PC-9 (cell line): ENCODE results near the gene GUCA1C. TPM values are rescaled to one million over a fixed set of nuclear protein-coding genes. Genes with fewer than 3 reads are reported as not detected.
A peak's percentile ranks its signal among the peaks of the same experiment; 100 is the strongest.

Experiments
- BruUV-seq: library from RNA; stranded (reverse); fragments of 400-500 nt; replicated peaks from 2 replicates; lab custom pipeline; 2021; lab: Mats Ljungman, UMichigan
- CTCF ChIA-PET: fragments of 300-600 bp; sonication (Branson Sonifier 250); formaldehyde crosslinking; loops from one replicate; lab custom pipeline; 2022; ENCODE audit warnings: antibody characterized with exemption; lab: Charles Lee
- POLR2A ChIA-PET: fragments of 300-600 bp; sonication (Branson Sonifier 250); formaldehyde crosslinking; loops from one replicate; lab custom pipeline; 2022; ENCODE audit warnings: antibody characterized with exemption; ENCODE audit not compliant: unreplicated experiment; lab: Charles Lee
- DNase-seq, 2 experiments: peaks; one replicate each; pipeline versions ENCODE4 v3.0.0 to v3.0.0-alpha.2; 2015 to 2022; ENCODE audit warnings: mixed read lengths in 1 of 2
- H2AFZ ChIP-seq: fragments of 200-600 bp; sonication (generic); 2 replicates; pipeline ENCODE4 v1.8.1; 2017; ENCODE audit warnings: antibody characterized with exemption
- H3F3A ChIP-seq: fragments of 200-600 bp; sonication (generic); 2 replicates; pipeline ENCODE4 v1.8.1; 2017; ENCODE audit warnings: antibody characterized with exemption, mild to moderate bottlenecking, low read depth; ENCODE audit not compliant: insufficient read depth
- H3K27ac ChIP-seq: fragments of 200-600 bp; sonication (generic); 2 replicates; pipeline ENCODE4 v1.6.1; 2016; ENCODE audit warnings: mixed run types
- H3K27me3 ChIP-seq: fragments of 200-600 bp; sonication (generic); 2 replicates; pipeline ENCODE4 v1.6.1; 2016; ENCODE audit warnings: low read depth, mixed run types; ENCODE audit not compliant: insufficient read depth
- H3K36me3 ChIP-seq: fragments of 200-600 bp; sonication (generic); 2 replicates; pipeline ENCODE4 v1.6.1; 2016; ENCODE audit warnings: low read depth, mixed run types
- H3K4me1 ChIP-seq: fragments of 200-600 bp; sonication (generic); replicated peaks from 2 replicates; pipeline ENCODE4 v1.6.1; 2016; ENCODE audit warnings: mixed run types; ENCODE audit not compliant: insufficient read depth
- H3K4me2 ChIP-seq: fragments of 200-600 bp; sonication (generic); 2 replicates; pipeline ENCODE4 v1.6.1; 2017; ENCODE audit warnings: mixed run types
- H3K4me3 ChIP-seq: fragments of 200-600 bp; sonication (generic); 2 replicates; pipeline ENCODE4 v1.6.1; 2016; ENCODE audit warnings: mixed run types
- H3K79me2 ChIP-seq: fragments of 200-600 bp; sonication (generic); 2 replicates; pipeline ENCODE4 v1.6.1; 2017; ENCODE audit warnings: low read depth, mixed run types
- H3K9me2 ChIP-seq: fragments of 200-600 bp; sonication (generic); 2 replicates; pipeline ENCODE4 v1.8.1; 2017; ENCODE audit warnings: mild to moderate bottlenecking; ENCODE audit not compliant: insufficient read depth
- H3K9me3 ChIP-seq: fragments of 200-600 bp; sonication (generic); 2 replicates; pipeline ENCODE4 v1.8.1; 2016; ENCODE audit warnings: low read depth; ENCODE audit not compliant: insufficient read depth
- H4K20me1 ChIP-seq: fragments of 200-600 bp; sonication (generic); 2 replicates; pipeline ENCODE4 v1.8.1; 2017; ENCODE audit not compliant: insufficient read depth
- CTCF ChIP-seq: fragments of 200-600 bp; sonication (generic); conservative IDR thresholded peaks from 2 replicates; pipeline ENCODE4 v1.6.1; 2017; ENCODE audit warnings: mixed run types, antibody characterized with exemption, mild to moderate bottlenecking, moderate library complexity
- EZH2 ChIP-seq: fragments of 200-600 bp; sonication (generic); IDR thresholded peaks from 2 replicates; pipeline ENCODE4 v1.8.0; 2017; ENCODE audit warnings: antibody characterized with exemption, low read depth
- intact Hi-C: fragments of 100-400 bp; cut with micrococcal nuclease; formaldehyde crosslinking; loops from one replicate; pipeline ENCODE4 v1.10.0; 2022; ENCODE audit not compliant: unreplicated experiment
- total RNA-seq: library from RNA; stranded (reverse); gene quantifications from 2 replicates; pipeline ENCODE4 v1.2.3, GENCODE V29; 2021

Gene GUCA1C
- total RNA-seq, 1 experiment from 2014 or later = not detected

- H3K9me3 ChIP-seq = no peaks in the 10 kb centered on the region; the same call in 1 of the 2 replicates
- H3K27ac ChIP-seq = no peak overlapping the region
- H3F3A ChIP-seq = no peaks in the 10 kb centered on the region
- H4K20me1 ChIP-seq = no peaks in the 10 kb centered on the region
- H3K9me2 ChIP-seq = no peaks in the 10 kb centered on the region
- H3K4me2 ChIP-seq = no peak overlapping the region
- intact Hi-C loops = no loop called here
- no peak overlapping the region for H2AFZ ChIP-seq
- H3K27me3 ChIP-seq = no peaks in the 10 kb centered on the region
- no peak overlapping the region for H3K4me3 ChIP-seq
- no TSS peak for BruUV-seq
- TF ChIP-seq EZH2 = no peak
- TF ChIP-seq CTCF = no peak
- ChIA-PET POLR2A (no interaction called here), CTCF (interaction anchor here (0.7 kb wide), 1 partner anchor 421 kb away, joined by 5 read pairs; no protein-coding TSS in a partner anchor)
- H3K4me1 ChIP-seq = no peaks in the 10 kb centered on the region
- no peaks in the 10 kb centered on the region for H3K36me3 ChIP-seq
- no peak for DNase-seq
- no peaks in the 10 kb centered on the region for H3K79me2 ChIP-seq
These were observed 5.8 kb downstream of the GUCA1C start for GRCh38 chr3:108947855-108948254.

- Histone ChIP-seq H3K4me2 (0 out of 2 replicates have a peak overlapping the region, but pooled peaks have one; percentile 2), H3K4me3 (no peak overlapping the region), H4K20me1 (no peaks in the 10 kb centered on the region), H3K36me3 (no peaks in the 10 kb centered on the region), H3F3A (no peaks in the 10 kb centered on the region), H3K27me3 (no peaks in the 10 kb centered on the region), H2AFZ (peak overlapping the region; percentile 1; the same call in 1 of the 2 replicates), H3K9me3 (no peaks in the 10 kb centered on the region; the same call in 1 of the 2 replicates), H3K79me2 (no peaks in the 10 kb centered on the region), H3K9me2 (no peaks in the 10 kb centered on the region), H3K4me1 (no peaks in the 10 kb centered on the region), H3K27ac (no peak overlapping the region)
- CTCF ChIA-PET = interaction anchor here (0.6 to 0.7 kb wide), 2 partner anchors 31 to 77 kb away, joined by 4 to 6 read pairs; no protein-coding TSS in a partner anchor
- DNase-seq = peak in 1 of 2 experiments; percentile 42
- intact Hi-C loops = no loop called here
- TF ChIP-seq CTCF (no peak), EZH2 (no peak)
- POLR2A ChIA-PET = no interaction called here
- BruUV-seq = no TSS peak
These were observed 7.1 kb downstream of the GUCA1C start for GRCh38 chr3:108946292-108947285.

GRCh38 chr3:108940568-108941263 lies 13.0 kb downstream of the GUCA1C start:
- no peaks in the 10 kb centered on the region for H3K79me2 ChIP-seq
- no peak for DNase-seq
- H3K36me3 ChIP-seq = no peaks in the 10 kb centered on the region
- no peak overlapping the region for H2AFZ ChIP-seq
- no peaks in the 10 kb centered on the region for H3K9me2 ChIP-seq
- no peaks in the 10 kb centered on the region for H3K9me3 ChIP-seq
- no peaks in the 10 kb centered on the region for H3F3A ChIP-seq
- POLR2A ChIA-PET = no interaction called here
- CTCF ChIA-PET = no interaction called here
- no peaks in the 10 kb centered on the region for H4K20me1 ChIP-seq
- BruUV-seq = no TSS peak
- H3K27ac ChIP-seq = no peak overlapping the region
- H3K27me3 ChIP-seq = no peaks in the 10 kb centered on the region
- H3K4me1 ChIP-seq = no peaks in the 10 kb centered on the region
- no peak overlapping the region for H3K4me3 ChIP-seq
- intact Hi-C loops = no loop called here
- H3K4me2 ChIP-seq = no peak overlapping the region
- no peak for TF ChIP-seq EZH2
- TF ChIP-seq CTCF = no peak
